Measurements from ENCODE around the gene QSOX2. TPM values are rescaled to one million over a fixed set of nuclear protein-coding genes. Genes with fewer than 3 reads are reported as not detected.

Gene QSOX2
- 6.8 and 12.7 TPM in 2 replicates for total RNA-seq

- peaks cover 40% of the 10 kb centered on the region for H4K20me1 ChIP-seq (ENCODE audit: insufficient read depth, low read length)
- H3K4me1 ChIP-seq (ENCODE audit: insufficient read depth, low read length): peaks cover 18% of the 10 kb centered on the region
- DNase-seq (ENCODE audit: insufficient read length, low spot score, missing footprints): peak; percentile 98
- H3K79me2 ChIP-seq (ENCODE audit: insufficient read depth, low read length): peaks cover 44% of the 10 kb centered on the region
- no peak within 1 kb of the TSS for H3K27ac ChIP-seq (ENCODE audit: low read depth, low read length)
- no peak for TF ChIP-seq CTCF (IDR thresholded peaks at IDR 0.05; ENCODE audit: extremely low read depth, low read depth, low read length)
- peak within 1 kb of the TSS; percentile 99 for H3K4me2 ChIP-seq (ENCODE audit: insufficient read depth, low read length)
- peak within 1 kb of the TSS; percentile 70 for H2AFZ ChIP-seq (ENCODE audit: low read length)
- H3K4me3 ChIP-seq (ENCODE audit: insufficient read depth, low read length): peak within 1 kb of the TSS; percentile 84
- H3K27me3 ChIP-seq (ENCODE audit: insufficient read depth, low read length): peaks cover 37% of the 10 kb centered on the region
- H3K9me3 ChIP-seq (ENCODE audit: low read depth, low read length): no peaks in the 10 kb centered on the region
- no peaks in the 10 kb centered on the region for H3K36me3 ChIP-seq (ENCODE audit: insufficient read depth, low read length)
Observed at GRCh38 chr9:136245219-136246150, at the start of gene QSOX2. Gene QSOX2, minus strand, starts transcription at chr9:136245812. Its CDS starts 9 bp downstream, at chr9:136245803.

GRCh38 chr9:136295055-136295454 is 49.4 kb upstream of the QSOX2 start:
- no peak for TF ChIP-seq CTCF (IDR thresholded peaks at IDR 0.05; ENCODE audit: extremely low read depth, low read depth, low read length)
- Histone ChIP-seq H3K4me2 (ENCODE audit: insufficient read depth, low read length) (no peak overlapping the region), H3K27me3 (ENCODE audit: insufficient read depth, low read length) (no peaks in the 10 kb centered on the region), H3K27ac (ENCODE audit: low read depth, low read length) (no peak overlapping the region), H3K36me3 (ENCODE audit: insufficient read depth, low read length) (no peaks in the 10 kb centered on the region), H3K79me2 (ENCODE audit: insufficient read depth, low read length) (no peaks in the 10 kb centered on the region), H3K4me1 (ENCODE audit: insufficient read depth, low read length) (no peaks in the 10 kb centered on the region), H3K9me3 (ENCODE audit: low read depth, low read length) (no peaks in the 10 kb centered on the region), H3K4me3 (ENCODE audit: insufficient read depth, low read length) (no peak overlapping the region), H4K20me1 (ENCODE audit: insufficient read depth, low read length) (no peaks in the 10 kb centered on the region), H2AFZ (ENCODE audit: low read length) (no peak overlapping the region)
- DNase-seq (ENCODE audit: insufficient read length, low spot score, missing footprints): no peak

- no peaks in the 10 kb centered on the region for H3K9me3 ChIP-seq (ENCODE audit: low read depth, low read length)
- no peaks in the 10 kb centered on the region for H3K27me3 ChIP-seq (ENCODE audit: insufficient read depth, low read length)
- no peaks in the 10 kb centered on the region for H3K79me2 ChIP-seq (ENCODE audit: insufficient read depth, low read length)
- H4K20me1 ChIP-seq (ENCODE audit: insufficient read depth, low read length): no peaks in the 10 kb centered on the region
- H3K4me1 ChIP-seq (ENCODE audit: insufficient read depth, low read length): no peaks in the 10 kb centered on the region
- no peak overlapping the region for H3K27ac ChIP-seq (ENCODE audit: low read depth, low read length)
- no peak overlapping the region for H3K4me3 ChIP-seq (ENCODE audit: insufficient read depth, low read length)
- H3K36me3 ChIP-seq (ENCODE audit: insufficient read depth, low read length): no peaks in the 10 kb centered on the region
- H2AFZ ChIP-seq (ENCODE audit: low read length): no peak overlapping the region
- TF ChIP-seq CTCF (IDR thresholded peaks at IDR 0.05; ENCODE audit: extremely low read depth, low read depth, low read length): no peak
- no peak overlapping the region for H3K4me2 ChIP-seq (ENCODE audit: insufficient read depth, low read length)
- DNase-seq (ENCODE audit: insufficient read length, low spot score, missing footprints): no peak
Observed at GRCh38 chr9:136294437-136294836, 48.8 kb upstream of the QSOX2 start.

GRCh38 chr9:136293476-136294077 is 48.0 kb upstream of the QSOX2 start:
- no peak overlapping the region for H3K27ac ChIP-seq (ENCODE audit: low read depth, low read length)
- no peaks in the 10 kb centered on the region for H3K36me3 ChIP-seq (ENCODE audit: insufficient read depth, low read length)
- no peak overlapping the region for H3K4me3 ChIP-seq (ENCODE audit: insufficient read depth, low read length)
- no peaks in the 10 kb centered on the region for H4K20me1 ChIP-seq (ENCODE audit: insufficient read depth, low read length)
- no peaks in the 10 kb centered on the region for H3K27me3 ChIP-seq (ENCODE audit: insufficient read depth, low read length)
- H3K4me2 ChIP-seq (ENCODE audit: insufficient read depth, low read length): no peak overlapping the region
- no peak overlapping the region for H2AFZ ChIP-seq (ENCODE audit: low read length)
- DNase-seq (ENCODE audit: insufficient read length, low spot score, missing footprints): no peak
- H3K4me1 ChIP-seq (ENCODE audit: insufficient read depth, low read length): no peaks in the 10 kb centered on the region
- no peaks in the 10 kb centered on the region for H3K79me2 ChIP-seq (ENCODE audit: insufficient read depth, low read length)
- no peak for TF ChIP-seq CTCF (IDR thresholded peaks at IDR 0.05; ENCODE audit: extremely low read depth, low read depth, low read length)
- no peaks in the 10 kb centered on the region for H3K9me3 ChIP-seq (ENCODE audit: low read depth, low read length)
